Naive B cell (primary cell): ENCODE measurements around the gene SOX14. TPM values are rescaled to one million over a fixed set of nuclear protein-coding genes. Genes with fewer than 3 reads are reported as not detected.

Experiments used
- polyA plus RNA-seq, 6 donors: library from polyadenylated mRNA; unstranded; fragments of 300-500 nt; fragmentation: Illumina TruSeq; gene quantifications; one replicate each; pipeline ENCODE4 v1.2.3, GENCODE V29; 2021; ENCODE audit warnings: low read depth in 6 of 6

SOX14 gene
- polyA plus RNA-seq, 6 donors from 2014 or later = not detected

Other genes starting within 250 kb of the SOX14 start
- gene CLDN18, start 245.8 kb downstream of the SOX14 start, polyA plus RNA-seq = not detected